Lower lobe of right lung (tissue), 2 donors: ENCODE data around the gene OSBPL5. TPM values are rescaled to one million over a fixed set of nuclear protein-coding genes. Genes with fewer than 3 reads are reported as not detected.

Experiments used
- ATAC-seq, 2 donors: fragments of 200-7000 bp; cut with Tn5 transposase; one replicate each; pipeline ENCODE4 v1.9.1; 2020 to 2022; ENCODE audit warnings: mild to moderate bottlenecking in 2 of 2, moderate library complexity in 2 of 2
- DNase-seq: peaks from one replicate; pipeline ENCODE4 v3.0.0-alpha.2; 2020
- H3K27ac ChIP-seq: fragments of 200-600 bp; one replicate; pipeline ENCODE4 v1.8.0; 2022
- H3K27me3 ChIP-seq: fragments of 200-600 bp; one replicate; pipeline ENCODE4 v1.8.0; 2022; ENCODE audit warnings: low read depth
- H3K36me3 ChIP-seq: fragments of 200-600 bp; one replicate; pipeline ENCODE4 v1.8.0; 2022; ENCODE audit warnings: mild to moderate bottlenecking
- H3K4me1 ChIP-seq: fragments of 200-600 bp; one replicate; pipeline ENCODE4 v1.8.0; 2022
- H3K4me3 ChIP-seq: fragments of 200-600 bp; one replicate; pipeline ENCODE4 v1.8.0; 2022; ENCODE audit warnings: mild to moderate bottlenecking
- H3K9me3 ChIP-seq: fragments of 200-600 bp; one replicate; pipeline ENCODE4 v1.8.0; 2022
- CTCF ChIP-seq: fragments of 200-600 bp; IDR thresholded peaks from one replicate; pipeline ENCODE4 v1.8.0; 2022; ENCODE audit warnings: antibody characterized with exemption, mild to moderate bottlenecking
- intact Hi-C: fragments of 100-400 bp; cut with DNase I; formaldehyde crosslinking; loops from one replicate; pipeline ENCODE4 v1.11.0; 2022
- total RNA-seq: library from RNA; stranded (reverse); fragmentation: NEBNext Ultra II Directional; extraction: Animal tissue kit (Norgen Biotek cat#: 25700); gene quantifications from one replicate; pipeline ENCODE4 v1.2.1, GENCODE V29; 2021
- donor health status: DM: no; HTN: yes; CAD: no; lungs with severe emphysema.

OSBPL5 gene
- total RNA-seq, 1 donor from 2014 or later: 46.2 TPM

- peak overlapping the region; percentile 84 for H3K4me3 ChIP-seq
- intact Hi-C loops: no loop called here
- H3K27me3 ChIP-seq: no peaks in the 10 kb centered on the region
- H3K4me1 ChIP-seq: peaks cover 57% of the 10 kb centered on the region
- DNase-seq (peak; percentile 29), ATAC-seq (no peak)
- peaks cover under 1% of the 10 kb centered on the region for H3K36me3 ChIP-seq
- no peak overlapping the region for H3K27ac ChIP-seq
- no peaks in the 10 kb centered on the region for H3K9me3 ChIP-seq
- TF ChIP-seq CTCF: no peak
Measured at GRCh38 chr11:3162410-3163240, 2.5 kb downstream of the OSBPL5 start.

- Histone ChIP-seq H3K36me3 (peaks cover 5% of the 10 kb centered on the region), H3K4me1 (peaks cover 60% of the 10 kb centered on the region), H3K4me3 (no peak overlapping the region), H3K27ac (peak overlapping the region; percentile 46), H3K9me3 (no peaks in the 10 kb centered on the region), H3K27me3 (no peaks in the 10 kb centered on the region)
- no peak for TF ChIP-seq CTCF
- DNase-seq (peak; percentile 24), ATAC-seq (no peak)
- intact Hi-C loops: no loop called here
Measured at GRCh38 chr11:3161720-3162409, 3.2 kb downstream of the OSBPL5 start.

- ATAC-seq (no peak), DNase-seq (peak; percentile 43)
- intact Hi-C loops: no loop called here
- Histone ChIP-seq H3K9me3 (no peaks in the 10 kb centered on the region), H3K27me3 (no peaks in the 10 kb centered on the region), H3K4me1 (peaks cover 66% of the 10 kb centered on the region), H3K36me3 (peaks cover 5% of the 10 kb centered on the region), H3K4me3 (peak overlapping the region; percentile 55), H3K27ac (peak overlapping the region; percentile 46)
- no peak for TF ChIP-seq CTCF
Measured at GRCh38 chr11:3161309-3161708, 3.8 kb downstream of the OSBPL5 start.

GRCh38 chr11:3160252-3161031 is 4.7 kb downstream of the OSBPL5 start:
- no peak for TF ChIP-seq CTCF
- no peaks in the 10 kb centered on the region for H3K9me3 ChIP-seq

More at GRCh38 chr11:3160252-3161031, 4.7 kb downstream of the OSBPL5 start:
- peaks cover 59% of the 10 kb centered on the region for H3K4me1 ChIP-seq
- H3K27ac ChIP-seq: peak overlapping the region; percentile 64
- peak overlapping the region; percentile 55 for H3K4me3 ChIP-seq
- no peaks in the 10 kb centered on the region for H3K27me3 ChIP-seq
- peaks cover 5% of the 10 kb centered on the region for H3K36me3 ChIP-seq
- intact Hi-C loops: no loop called here
- DNase-seq (peak; percentile 87), ATAC-seq (peak; percentile 83 to 86)
